ENCODE data around the gene HBS1L.
A peak's percentile ranks its signal among the peaks of the same experiment; 100 is the strongest.

The HBS1L gene

DNA sequence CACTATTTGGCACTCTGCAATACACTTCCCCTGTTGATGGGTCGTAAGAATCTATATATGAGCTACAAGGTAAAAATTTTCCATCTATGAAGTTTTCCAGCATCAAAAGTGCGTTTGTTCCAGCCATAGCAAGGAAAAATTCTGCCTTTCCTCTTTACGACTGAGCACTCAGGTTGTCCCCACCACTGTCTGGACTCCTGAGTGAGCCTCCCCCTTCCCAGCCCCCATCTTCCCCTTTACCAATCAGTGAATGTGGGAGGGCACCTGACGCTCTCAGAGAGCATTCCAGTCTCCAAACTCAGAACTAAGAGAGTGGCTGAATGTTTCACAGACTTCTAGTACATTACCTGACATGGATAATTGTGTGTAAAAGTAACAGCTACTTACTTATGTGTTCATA lies 104.7 kb downstream of the HBS1L start, which contains the start of gene ALDH8A1:
Gene ALDH8A1 (minus strand): TSS at position 175 of the 400 bp plus-strand sequence. CDS start 48 bp downstream, at position 127.
- no peak for DNase-seq (ENCODE audit: low read depth)

DNA sequence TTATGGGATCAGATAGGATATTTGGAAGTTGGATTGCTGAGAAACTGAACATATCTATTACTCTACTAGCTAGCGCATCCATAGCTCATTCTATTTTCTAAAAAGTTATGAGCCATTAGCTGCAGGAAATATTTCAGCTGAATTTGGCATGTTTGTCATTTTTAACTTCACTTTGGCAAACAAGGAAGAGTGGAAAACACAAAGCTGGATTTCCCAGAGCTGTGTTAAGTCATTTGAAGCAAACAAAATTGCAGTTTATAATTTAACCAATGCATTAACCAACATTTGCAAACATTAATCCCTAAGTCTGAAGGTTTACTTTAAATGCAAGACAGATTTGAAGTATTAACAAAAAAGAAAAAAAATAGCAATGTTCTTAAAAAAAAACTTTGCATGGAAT lies 105.9 kb downstream of the HBS1L start:
- no peak for DNase-seq (ENCODE audit: low read depth)

DNA sequence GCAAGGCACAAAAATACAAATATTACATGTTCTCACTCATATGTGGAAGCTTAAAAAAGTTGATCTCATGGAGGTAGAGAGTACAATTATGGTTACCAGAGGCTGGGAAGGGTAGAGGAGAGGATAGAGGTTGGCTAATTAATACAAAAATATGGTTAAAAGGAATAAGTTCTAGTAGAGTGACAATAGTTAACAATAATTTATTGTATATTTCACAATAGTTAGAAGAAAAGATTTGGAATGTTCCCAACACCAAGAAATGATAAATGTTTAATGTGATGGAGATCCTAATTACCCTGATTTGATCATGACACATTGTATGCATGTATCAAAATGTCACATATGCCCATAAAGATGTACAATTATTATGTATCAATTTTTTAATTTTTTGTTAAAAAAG lies 106.5 kb downstream of the HBS1L start:
- DNase-seq (ENCODE audit: low read depth), result no peak

DNA sequence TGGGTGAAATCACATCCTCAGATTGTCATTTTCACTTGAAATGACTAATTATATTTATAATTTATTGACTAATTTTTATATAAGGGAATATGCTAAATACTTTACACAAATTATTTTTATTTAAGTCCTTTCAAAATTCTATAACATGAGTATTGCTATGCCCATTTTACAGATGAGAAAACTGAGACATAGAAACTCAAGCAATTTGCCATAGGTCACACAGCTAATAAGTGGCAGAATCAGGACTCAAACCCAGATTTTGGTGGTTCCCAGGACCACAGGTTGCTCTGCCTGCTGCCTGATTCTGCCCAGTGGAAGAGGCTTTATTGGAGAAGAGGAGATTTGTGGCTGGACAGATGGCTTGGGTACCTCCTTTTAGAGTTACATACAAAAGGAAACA lies 109.6 kb downstream of the HBS1L start:
- no peak for DNase-seq (ENCODE audit: low read depth)

GRCh38 chr6:134943522-134944111 lies 111.0 kb downstream of the HBS1L start:
- no peak for DNase-seq (ENCODE audit: low read depth)

GRCh38 chr6:134938896-134939295 lies 115.7 kb downstream of the HBS1L start:
- DNase-seq (ENCODE audit: low read depth), result peak; percentile 61

- no peak for DNase-seq (ENCODE audit: low read depth)
Measured at GRCh38 chr6:134937426-134937825, 117.2 kb downstream of the HBS1L start.

GRCh38 chr6:134936931-134937330 lies 117.7 kb downstream of the HBS1L start:
- DNase-seq (ENCODE audit: low read depth), result no peak

DNA sequence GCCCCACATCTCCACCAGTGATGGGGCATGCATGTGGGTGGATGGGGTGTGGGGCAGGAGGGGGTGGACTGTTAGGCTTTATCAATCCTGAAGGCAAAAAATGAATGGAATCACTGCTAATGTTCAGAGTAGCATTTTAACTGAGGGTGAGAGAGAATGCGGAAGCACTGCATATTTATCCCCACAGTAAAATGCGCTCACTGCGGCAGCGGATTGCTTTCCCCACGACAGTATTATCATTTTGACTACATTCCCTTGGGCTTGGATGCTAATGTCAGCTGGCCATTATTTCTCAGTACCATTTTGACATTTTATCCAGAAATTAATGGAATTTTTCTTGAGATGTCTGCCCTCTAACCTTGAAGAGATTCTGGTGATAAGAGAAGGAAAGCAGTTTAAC lies 118.1 kb downstream of the HBS1L start:
- DNase-seq (ENCODE audit: low read depth), result no peak

DNA sequence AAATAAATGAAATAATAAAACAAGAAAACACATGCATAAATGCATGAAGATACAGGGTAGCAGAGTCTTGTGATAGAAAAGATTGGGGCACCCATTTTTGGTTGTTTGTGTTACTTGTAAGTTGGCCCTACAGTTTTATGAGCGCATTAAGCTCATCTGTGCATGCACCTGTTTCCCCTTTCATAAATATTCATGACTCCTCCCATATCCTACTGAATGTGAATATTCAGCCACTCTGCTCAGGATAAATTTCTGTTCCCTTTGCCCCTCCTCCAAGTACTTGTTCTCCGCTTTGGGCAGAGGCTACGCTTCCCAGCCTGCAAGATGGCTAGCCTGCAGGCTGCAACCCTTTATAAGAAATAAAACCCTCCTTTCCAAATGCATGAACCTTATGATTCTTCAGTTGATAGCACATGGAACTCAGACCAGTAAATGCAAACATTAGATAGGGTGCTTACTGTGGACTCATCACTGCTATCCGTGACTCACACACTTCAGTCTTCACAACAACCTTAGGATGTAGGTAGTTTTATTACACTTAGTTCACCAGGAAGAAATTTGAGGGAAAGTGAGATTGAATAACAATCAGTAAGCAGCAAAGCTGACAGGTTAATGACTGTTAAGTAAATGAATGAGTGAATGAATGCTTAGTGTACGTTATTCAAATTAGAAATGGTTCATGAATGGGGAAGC lies 119.7 kb downstream of the HBS1L start:
- DNase-seq (ENCODE audit: low read depth), result no peak

DNA sequence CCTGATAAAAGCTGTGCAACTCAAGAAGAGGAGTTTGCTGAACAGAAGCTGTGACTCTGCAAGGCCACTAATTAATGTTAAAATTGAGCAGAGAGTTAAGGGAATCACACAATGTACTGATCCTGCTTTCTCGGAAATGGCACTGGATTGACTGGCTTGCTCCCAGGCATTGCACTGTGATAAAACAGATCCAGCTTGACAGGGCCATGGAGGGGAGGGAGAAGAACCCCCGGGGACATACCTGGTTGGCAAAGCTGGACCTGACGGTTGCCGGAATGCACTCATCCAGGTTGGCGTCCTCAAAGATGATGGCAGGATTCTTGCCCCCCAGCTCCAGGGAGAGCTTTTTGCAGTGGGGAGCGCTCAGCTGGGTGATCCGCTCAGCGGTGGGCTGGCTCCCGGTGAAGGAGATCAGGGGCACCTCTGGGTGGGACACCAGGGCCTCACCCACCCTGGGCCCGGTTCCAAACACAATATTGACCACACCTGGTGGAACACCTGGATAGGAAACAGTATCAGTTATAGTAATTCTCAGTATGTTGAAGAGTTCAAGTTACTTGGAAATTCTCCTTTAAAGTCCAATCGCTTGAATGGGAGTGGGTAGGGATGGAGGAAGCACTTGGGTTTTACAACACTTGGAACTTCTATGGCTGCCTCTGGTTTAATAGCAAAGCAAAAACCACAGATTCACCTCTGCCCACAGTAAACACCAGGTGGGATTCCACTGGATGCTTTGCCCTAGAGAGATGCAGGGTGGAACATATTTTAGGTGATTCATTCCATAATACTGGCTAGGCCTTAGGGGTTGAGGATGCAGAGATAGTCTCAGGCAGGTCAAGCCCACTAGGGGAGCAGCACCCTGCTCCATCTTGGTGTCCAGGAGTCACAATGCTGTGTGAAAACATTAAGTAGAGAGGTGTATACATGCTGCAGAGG lies 121.8 kb downstream of the HBS1L start:
- no peak for DNase-seq (ENCODE audit: low read depth)

GRCh38 chr6:134932098-134932497 lies 122.5 kb downstream of the HBS1L start:
- DNase-seq (ENCODE audit: low read depth), result no peak

- DNase-seq (ENCODE audit: low read depth), result no peak
Measured at GRCh38 chr6:134930463-134930862, 124.2 kb downstream of the HBS1L start.

DNA sequence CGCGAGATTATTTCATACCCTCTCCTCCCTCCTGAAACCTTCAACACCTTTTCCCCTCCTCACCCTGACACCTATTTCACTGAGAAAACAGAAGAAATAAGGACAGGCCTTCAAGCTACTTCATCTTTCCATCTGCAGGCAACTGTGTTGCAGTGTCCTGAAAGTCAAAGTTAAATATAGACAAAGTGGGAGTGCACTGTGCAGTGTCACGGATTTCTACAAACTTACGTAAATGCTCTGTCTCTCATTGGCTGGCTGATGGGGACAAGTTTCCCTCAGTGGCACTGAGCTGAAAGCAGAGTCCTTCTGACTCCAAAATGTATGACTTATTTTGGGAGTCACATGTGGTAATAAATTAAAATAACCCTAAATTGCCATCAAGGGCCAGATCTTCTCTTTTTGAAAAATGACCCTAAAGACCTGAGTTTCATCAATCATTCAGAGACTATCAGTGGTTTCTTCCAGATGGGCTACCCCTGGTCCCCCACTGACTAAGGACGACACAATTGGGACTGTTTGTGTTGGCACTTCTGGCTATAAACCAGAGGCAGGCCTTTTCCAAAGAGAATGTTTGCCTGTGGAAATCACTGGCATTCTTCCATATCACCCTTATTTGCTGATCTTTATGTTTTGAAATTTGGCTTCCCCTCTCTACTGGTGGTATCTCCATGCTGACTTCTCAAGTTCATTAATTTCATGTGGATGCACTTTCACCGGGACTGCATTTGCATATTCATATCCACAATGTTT lies 126.3 kb downstream of the HBS1L start:
- DNase-seq (ENCODE audit: low read depth), result no peak

DNA sequence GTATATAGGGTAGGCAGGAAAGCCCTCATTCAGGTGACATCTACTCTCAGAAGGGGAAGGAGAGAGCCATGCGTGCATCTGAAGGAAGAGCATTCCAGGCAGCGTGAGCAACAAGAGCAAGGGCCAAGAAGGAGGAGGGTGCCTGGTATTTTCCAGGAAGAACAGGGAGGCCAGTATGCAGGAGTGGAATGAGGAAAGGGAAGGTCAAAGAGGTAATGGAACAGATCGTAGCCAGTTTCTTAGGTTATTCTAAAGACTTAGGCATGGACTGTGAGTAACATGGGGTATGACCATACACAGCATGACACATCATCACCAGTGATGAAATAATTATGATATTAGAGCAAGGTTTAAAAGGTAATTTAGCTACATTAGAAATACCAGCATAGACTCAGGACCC lies 128.8 kb downstream of the HBS1L start:
- no peak for DNase-seq (ENCODE audit: low read depth)

- no peak for DNase-seq (ENCODE audit: low read depth)
Measured at GRCh38 chr6:134921721-134922261, 132.8 kb downstream of the HBS1L start.

- DNase-seq (ENCODE audit: low read depth), result no peak
Measured at GRCh38 chr6:134921276-134921675, 133.3 kb downstream of the HBS1L start.

GRCh38 chr6:134920422-134920821 lies 134.2 kb downstream of the HBS1L start:
- no peak for DNase-seq (ENCODE audit: low read depth)

- no peak for DNase-seq (ENCODE audit: low read depth)
Measured at GRCh38 chr6:134918418-134918961, 136.1 kb downstream of the HBS1L start.

- no peak for DNase-seq (ENCODE audit: low read depth)
Measured at GRCh38 chr6:134911547-134911946, 143.1 kb downstream of the HBS1L start.

- DNase-seq (ENCODE audit: low read depth), result no peak
Measured at GRCh38 chr6:134910593-134910935, 144.1 kb downstream of the HBS1L start.

Data from activated T-cell treated with anti-CD3 and anti-CD28 coated beads for 48 hours (primary cell).